Stimulated activated CD8-positive, alpha-beta memory T cell treated with anti-CD3 and anti-CD28 coated beads, Interleukin-4, amount 100 ng/mL, for 4 hours (primary cell): ENCODE measurements around the gene AFF2.

ENCODE experiments used
- DNase-seq, 2 donors: peaks; one replicate each; pipeline ENCODE4 v3.0.0-alpha.2; 2020; ENCODE audit warnings: low read depth in 2 of 2, low spot score in 1 of 2

Gene AFF2

DNA sequence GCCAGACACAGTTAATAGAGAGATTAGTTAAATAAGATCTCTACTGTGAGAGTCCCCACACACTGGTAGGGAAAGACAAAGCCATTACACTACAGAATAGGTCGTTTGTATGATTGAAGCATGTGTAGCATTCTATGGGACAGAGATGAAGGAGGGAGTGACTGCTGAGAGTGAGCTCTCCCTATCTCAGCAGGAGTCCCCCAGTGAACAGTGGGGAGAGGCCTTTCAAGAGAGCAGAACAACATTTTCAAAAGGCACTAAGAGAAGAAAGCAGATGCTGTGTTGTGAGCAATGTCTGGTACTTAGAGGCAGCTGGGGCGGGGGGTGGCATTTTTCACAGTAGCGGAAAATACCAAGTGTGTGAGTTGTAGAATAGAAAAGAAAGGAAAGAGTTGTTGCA is 413.6 kb downstream of the AFF2 start:
- no peak for DNase-seq

DNA sequence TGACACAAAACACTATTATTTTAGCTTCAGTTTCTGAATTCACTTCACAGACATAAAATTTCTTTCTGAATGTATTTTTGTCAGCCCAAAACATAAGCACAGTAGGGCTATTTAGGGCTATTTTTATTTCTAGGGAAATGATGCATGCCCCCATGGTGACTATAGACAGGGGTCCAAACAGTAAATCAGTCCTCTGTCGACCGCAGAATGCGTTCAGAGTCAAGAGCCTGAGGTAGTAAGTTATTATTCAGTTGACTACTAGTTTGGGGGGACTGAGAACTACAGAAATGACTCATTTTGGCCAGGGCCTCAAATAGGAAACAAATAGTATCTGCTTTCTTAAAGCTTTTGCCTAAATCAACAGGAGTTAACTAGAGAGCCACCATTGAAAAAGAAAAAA is 414.4 kb downstream of the AFF2 start:
- DNase-seq, result no peak

- DNase-seq, result no peak
Measured at GRCh38 chrX:148915474-148915873, 415.1 kb downstream of the AFF2 start.

DNA sequence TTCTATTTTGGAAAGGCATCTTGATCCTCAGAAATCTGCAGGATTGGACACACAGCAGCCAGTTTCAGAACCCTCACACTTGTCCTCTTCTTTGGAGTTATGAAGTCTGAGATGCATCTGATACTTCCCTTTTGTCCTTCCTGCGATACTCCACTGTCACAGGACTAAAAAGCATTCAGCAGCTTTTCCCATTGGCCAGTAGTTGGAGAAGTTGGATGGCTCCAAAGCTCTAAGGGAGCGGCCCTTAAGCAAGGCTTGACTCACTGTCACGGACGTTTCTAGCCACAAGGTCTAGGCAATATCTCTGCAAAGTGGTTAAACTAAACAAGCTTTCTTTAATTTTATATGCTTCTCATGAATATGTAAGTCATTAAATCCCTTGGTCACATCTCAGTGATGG is 417.0 kb downstream of the AFF2 start:
- DNase-seq, result no peak

DNA sequence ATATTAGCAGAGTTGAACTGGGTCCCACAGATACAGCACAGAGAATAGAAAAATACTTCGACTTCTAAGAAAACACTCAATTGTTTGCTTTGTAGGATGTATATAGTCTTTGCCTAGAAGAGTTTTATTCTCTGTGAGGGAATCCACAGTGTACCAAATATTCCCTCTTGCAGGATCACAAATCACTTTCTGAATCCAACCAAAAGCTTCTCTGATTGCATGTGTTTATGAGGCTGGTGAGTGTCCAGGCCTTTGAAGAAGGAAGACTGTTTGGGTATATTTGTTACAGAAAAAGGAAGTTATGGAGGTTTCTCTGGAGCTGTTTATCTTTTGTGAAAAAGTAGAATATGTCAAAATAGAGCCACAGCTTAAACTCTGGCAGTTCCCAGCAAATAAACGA is 423.2 kb downstream of the AFF2 start:
- no peak for DNase-seq

GRCh38 chrX:148926371-148926770 is 426.0 kb downstream of the AFF2 start:
- no peak for DNase-seq

DNA sequence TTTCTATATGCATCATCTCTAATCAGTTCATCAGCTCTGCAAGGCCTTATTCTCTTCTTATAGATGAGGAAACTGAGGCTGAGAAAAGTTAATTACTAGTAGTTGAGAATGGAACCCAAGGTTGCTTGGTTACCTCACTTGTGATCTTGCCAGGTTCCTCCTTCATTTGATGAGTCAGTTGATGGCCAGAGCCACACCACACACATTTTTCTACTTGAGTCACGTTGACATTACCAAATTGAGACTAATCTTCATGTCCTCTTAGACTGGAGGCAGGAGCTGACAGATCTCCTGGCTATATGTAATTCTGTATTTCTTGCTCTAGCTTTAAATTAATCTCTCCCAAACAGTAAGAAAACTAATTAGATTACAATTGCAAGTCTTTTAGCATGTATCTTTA is 428.4 kb downstream of the AFF2 start:
- no peak for DNase-seq

- DNase-seq, result no peak
Measured at GRCh38 chrX:148929686-148930085, 429.3 kb downstream of the AFF2 start.

DNA sequence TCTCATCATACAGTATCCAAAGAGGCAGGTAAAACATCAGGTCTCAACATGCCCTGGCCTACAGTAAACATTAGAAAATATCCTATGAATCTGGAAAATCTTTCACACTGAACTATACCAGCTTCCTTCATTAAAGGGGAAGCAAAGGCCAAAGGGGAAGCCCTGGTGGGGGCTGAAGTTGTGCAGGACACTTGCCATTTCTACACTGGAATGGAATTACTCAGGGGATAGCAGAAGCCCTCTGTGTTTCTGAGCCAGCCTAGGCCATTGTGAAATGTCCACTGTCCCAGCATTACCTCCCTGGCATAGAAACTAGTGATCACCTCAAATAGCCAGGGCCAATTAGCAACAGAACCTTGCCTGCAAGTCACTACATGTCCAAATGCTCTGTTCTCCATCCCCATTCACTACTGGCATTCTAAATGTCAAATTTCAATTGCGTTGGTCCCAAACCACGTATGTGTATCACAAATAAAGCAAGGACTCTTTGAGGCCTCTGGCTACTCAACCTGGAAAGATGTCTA is 429.9 kb downstream of the AFF2 start:
- DNase-seq, result no peak

- DNase-seq, result no peak
Measured at GRCh38 chrX:148933881-148934280, 433.5 kb downstream of the AFF2 start.

DNA sequence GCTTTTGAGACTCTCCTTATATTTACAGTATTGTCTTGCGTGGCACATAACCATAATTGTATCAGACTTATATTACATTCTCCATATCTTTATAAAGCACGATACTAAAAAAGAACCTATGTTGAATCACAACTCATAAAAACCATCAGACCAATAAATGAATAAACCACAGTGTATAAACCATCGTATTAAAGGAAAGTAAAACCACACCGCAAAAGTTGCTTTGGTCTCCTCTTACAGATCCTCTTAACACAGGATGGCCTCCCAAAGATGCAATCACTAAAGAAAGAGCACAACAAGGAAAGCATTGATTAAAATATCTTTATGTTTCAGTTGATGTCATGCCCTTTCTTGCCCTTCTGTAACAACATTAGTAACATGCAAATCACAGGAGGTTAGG is 437.9 kb downstream of the AFF2 start:
- DNase-seq, result no peak

DNA sequence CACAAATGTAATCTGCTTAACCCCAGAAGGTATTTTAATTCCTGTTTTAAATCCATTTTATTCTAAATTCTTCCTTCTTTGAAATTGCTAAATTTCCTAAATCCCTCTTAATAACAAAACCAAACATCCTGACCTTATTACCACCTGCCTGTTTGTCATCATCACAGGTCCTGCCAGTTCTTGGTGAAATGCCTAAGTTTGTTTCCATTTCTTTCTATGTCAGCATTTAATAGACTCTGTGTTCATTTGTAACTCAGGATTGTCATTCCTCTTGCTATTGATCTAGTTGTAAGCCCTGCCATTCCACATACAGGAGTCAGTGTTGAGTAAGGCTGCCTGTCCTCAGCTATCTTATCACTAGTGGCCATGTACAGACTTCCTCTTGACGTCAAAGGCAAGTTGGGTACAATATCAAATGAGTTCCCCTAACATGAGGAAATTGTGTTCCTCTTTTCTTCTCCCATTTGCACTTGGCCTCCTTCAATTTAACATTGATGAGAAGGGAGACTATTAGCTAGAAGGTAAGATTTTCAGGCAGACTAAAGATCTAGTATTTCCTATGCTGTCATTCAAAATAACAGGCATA is 440.1 kb downstream of the AFF2 start:
- DNase-seq, result no peak

DNA sequence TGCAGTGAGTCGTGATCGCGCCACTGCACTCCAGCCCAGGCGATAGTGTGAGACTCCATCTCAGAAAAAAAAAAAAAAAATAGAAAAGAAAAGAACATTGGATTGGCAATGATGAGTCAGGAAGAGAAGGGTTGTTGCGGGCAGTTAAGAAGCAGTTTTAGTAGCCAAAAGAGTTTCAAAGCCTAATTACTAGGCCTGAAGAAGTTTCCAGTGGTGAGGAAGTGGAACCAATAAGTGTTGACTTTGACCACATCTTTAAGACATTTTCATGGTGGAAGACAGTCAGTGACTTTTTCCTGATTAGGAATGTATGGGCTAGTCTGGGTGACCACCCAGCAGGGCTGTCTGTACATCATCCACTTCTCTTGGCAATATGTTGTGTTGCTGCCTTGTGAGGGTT is 442.3 kb downstream of the AFF2 start:
- DNase-seq, result no peak

- DNase-seq, result no peak
Measured at GRCh38 chrX:148947399-148947975, 447.1 kb downstream of the AFF2 start.

DNA sequence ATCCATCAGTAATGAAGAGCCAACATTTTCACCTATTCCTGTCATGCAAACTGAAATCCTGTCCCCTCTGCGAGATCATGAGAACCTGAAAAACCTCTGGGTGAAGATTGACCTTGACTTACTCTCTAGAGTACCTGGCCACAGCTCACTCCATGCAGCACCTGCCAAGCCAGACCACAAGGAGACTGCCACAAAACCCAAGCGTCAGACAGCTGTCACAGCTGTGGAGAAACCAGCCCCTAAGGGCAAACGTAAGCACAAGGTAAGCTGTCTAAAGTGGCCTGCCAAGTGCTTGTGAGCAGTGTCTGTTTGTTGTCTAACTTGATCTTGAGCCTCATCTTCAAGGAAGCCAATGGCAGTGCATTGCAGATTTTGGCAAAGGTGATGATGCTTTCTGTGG is 455.9 kb downstream of the AFF2 start:
- DNase-seq, result no peak

GRCh38 chrX:148958901-148959300 is 458.5 kb downstream of the AFF2 start:
- DNase-seq, result no peak

DNA sequence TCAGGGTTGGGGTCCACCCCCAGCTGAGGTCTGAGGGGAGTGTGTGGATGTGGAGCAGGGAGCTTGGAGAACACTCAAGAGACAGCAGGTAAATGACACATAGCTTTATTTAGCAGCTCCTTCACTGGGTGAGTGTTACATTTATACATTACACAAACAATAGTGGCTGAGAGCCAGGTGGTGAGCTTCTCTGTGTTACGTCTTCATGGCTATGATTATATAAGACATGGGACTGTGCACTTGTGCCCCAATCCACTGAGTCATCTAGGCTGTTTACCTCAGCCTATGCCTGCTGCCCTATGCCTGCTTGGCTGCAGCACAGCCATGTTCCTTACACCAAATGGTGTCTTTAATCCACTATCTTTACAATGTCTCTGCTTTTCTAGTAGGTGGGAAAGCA is 459.6 kb downstream of the AFF2 start:
- no peak for DNase-seq

- DNase-seq, result no peak
Measured at GRCh38 chrX:148961985-148962384, 461.6 kb downstream of the AFF2 start.

GRCh38 chrX:148976571-148977400 is 476.4 kb downstream of the AFF2 start:
- DNase-seq, result no peak

- DNase-seq, result no peak
Measured at GRCh38 chrX:148979786-148980185, 479.4 kb downstream of the AFF2 start.

DNA sequence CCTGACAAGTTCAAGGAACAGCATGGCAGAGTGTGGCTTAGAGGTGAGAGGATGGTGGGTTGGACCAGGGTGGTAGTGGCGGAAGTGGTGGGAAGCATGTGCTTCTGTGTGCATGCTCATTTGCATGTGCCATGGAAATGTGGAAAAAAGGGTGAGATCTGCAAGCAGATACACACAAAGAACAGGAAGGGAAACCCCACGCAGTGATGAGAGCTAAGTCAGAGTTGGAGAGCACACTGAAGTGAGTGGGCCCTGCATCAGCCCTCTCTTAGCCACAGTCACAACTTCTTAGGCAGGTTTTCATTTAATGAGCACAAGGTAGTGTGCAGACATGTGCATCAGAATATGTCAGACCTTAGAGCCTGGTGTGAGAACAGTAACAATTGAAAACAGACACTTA is 483.8 kb downstream of the AFF2 start:
- DNase-seq, result no peak

- DNase-seq, result no peak
Measured at GRCh38 chrX:148991502-148991901, 491.1 kb downstream of the AFF2 start.
